DOHH2 (cell line): ENCODE results near the gene FOXK1.

ENCODE experiments used
- H3F3A ChIP-seq: fragments of 200-600 bp; sonication (generic), shearing (Covaris generic); 2 replicates; pipeline ENCODE4 v1.6.0; 2016; ENCODE audit warnings: antibody characterized with exemption, mild to moderate bottlenecking; ENCODE audit not compliant: control insufficient read depth, insufficient read depth
- H3K27ac ChIP-seq: fragments of 200-600 bp; sonication (generic); 2 replicates; pipeline ENCODE4 v1.5.1; 2014; ENCODE audit warnings: low read depth, mild to moderate bottlenecking, low read length, moderate library complexity
- H3K27me3 ChIP-seq: fragments of 200-600 bp; sonication (generic); 2 replicates; pipeline ENCODE4 v1.6.1; 2014; ENCODE audit warnings: mild to moderate bottlenecking, low read length, mixed read lengths; ENCODE audit not compliant: control insufficient read depth
- H3K36me3 ChIP-seq: fragments of 200-600 bp; sonication (generic); 2 replicates; pipeline ENCODE4 v1.6.1; 2014; ENCODE audit warnings: mild to moderate bottlenecking, low read length, moderate library complexity, mixed read lengths; ENCODE audit not compliant: control insufficient read depth
- H3K4me1 ChIP-seq: fragments of 200-600 bp; sonication (generic); 2 replicates; pipeline ENCODE4 v1.6.1; 2014; ENCODE audit warnings: mild to moderate bottlenecking, low read length, mixed read lengths; ENCODE audit not compliant: control insufficient read depth
- H3K4me2 ChIP-seq: fragments of 200-600 bp; sonication (generic); 2 replicates; pipeline ENCODE4 v1.6.0; 2014; ENCODE audit warnings: mild to moderate bottlenecking, low read length, moderate library complexity
- H3K4me3 ChIP-seq: fragments of 200-600 bp; sonication (generic); 2 replicates; pipeline ENCODE4 v1.5.1; 2014; ENCODE audit warnings: mild to moderate bottlenecking, low read length, mixed read lengths
- H3K79me2 ChIP-seq: fragments of 200-600 bp; sonication (generic); 2 replicates; pipeline ENCODE4 v1.6.1; 2014; ENCODE audit warnings: mild to moderate bottlenecking, low read length, mixed read lengths; ENCODE audit not compliant: control insufficient read depth
- H3K9me2 ChIP-seq: fragments of 200-600 bp; sonication (generic); replicated peaks from 2 replicates; pipeline ENCODE4 v1.6.1; 2014; ENCODE audit warnings: mild to moderate bottlenecking, low read length, mixed read lengths; ENCODE audit not compliant: control insufficient read depth
- H3K9me3 ChIP-seq: fragments of 200-600 bp; sonication (generic); 2 replicates; pipeline ENCODE4 v1.6.1; 2014; ENCODE audit warnings: antibody characterized with exemption, low read length, mixed read lengths; ENCODE audit not compliant: control insufficient read depth, insufficient read depth
- H4K20me1 ChIP-seq: fragments of 200-600 bp; sonication (generic); 2 replicates; pipeline ENCODE4 v1.6.0; 2014; ENCODE audit warnings: low read depth, mild to moderate bottlenecking, antibody characterized with exemption, low read length, moderate library complexity; ENCODE audit not compliant: control insufficient read depth, insufficient read depth
- CTCF ChIP-seq: fragments of 200-600 bp; sonication (generic); IDR thresholded peaks from one replicate; pipeline ENCODE4 v1.5.1; 2014; ENCODE audit warnings: antibody characterized with exemption, mild to moderate bottlenecking, low read depth, low read length; ENCODE audit not compliant: poor library complexity, severe bottlenecking
- EZH2phosphoT487 ChIP-seq: fragments of 200-600 bp; sonication (generic); IDR thresholded peaks from 2 replicates; pipeline ENCODE4 v1.6.1; 2017; ENCODE audit warnings: borderline replicate concordance, mild to moderate bottlenecking, antibody characterized with exemption, low read length, moderate library complexity, mixed read lengths

The FOXK1 gene

GRCh38 chr7:4689151-4689550 lies 7.1 kb downstream of the FOXK1 start:
- Histone ChIP-seq H3K79me2 (peaks cover 100% of the 10 kb centered on the region), H3K36me3 (peaks cover 24% of the 10 kb centered on the region), H3F3A (peaks cover under 1% of the 10 kb centered on the region; the same call in 1 of the 2 replicates), H4K20me1 (peaks cover 36% of the 10 kb centered on the region), H3K4me3 (no peak overlapping the region), H3K4me1 (peaks cover 56% of the 10 kb centered on the region), H3K4me2 (peak overlapping the region; percentile 45), H3K9me2 (no peaks in the 10 kb centered on the region), H3K9me3 (no peaks in the 10 kb centered on the region), H3K27me3 (no peaks in the 10 kb centered on the region), H3K27ac (no peak overlapping the region)
- no peak for TF ChIP-seq EZH2phosphoT487
- no peak for TF ChIP-seq CTCF

- TF ChIP-seq CTCF (no peak), EZH2phosphoT487 (no peak)
- Histone ChIP-seq H4K20me1 (peaks cover 38% of the 10 kb centered on the region), H3K27ac (no peak overlapping the region)
Observed at GRCh38 chr7:4689668-4690067, 7.6 kb downstream of the FOXK1 start.

GRCh38 chr7:4690953-4691856 lies 9.1 kb downstream of the FOXK1 start:
- no peaks in the 10 kb centered on the region for H3K27me3 ChIP-seq
- TF ChIP-seq CTCF (no peak), EZH2phosphoT487 (no peak)
- peaks cover 100% of the 10 kb centered on the region for H3K79me2 ChIP-seq
- H3F3A ChIP-seq, result no peaks in the 10 kb centered on the region
- no peak overlapping the region for H3K27ac ChIP-seq
- H3K36me3 ChIP-seq, result peaks cover 11% of the 10 kb centered on the region
- no peaks in the 10 kb centered on the region for H3K9me2 ChIP-seq
- peak overlapping the region; percentile 45; the same call in 1 of the 2 replicates for H3K4me2 ChIP-seq
- H3K4me3 ChIP-seq, result no peak overlapping the region
- peaks cover 32% of the 10 kb centered on the region for H4K20me1 ChIP-seq
- no peaks in the 10 kb centered on the region for H3K9me3 ChIP-seq
- peaks cover 46% of the 10 kb centered on the region for H3K4me1 ChIP-seq

More at GRCh38 chr7:4689668-4690067, 7.6 kb downstream of the FOXK1 start:
- Histone ChIP-seq H3K9me2 (no peaks in the 10 kb centered on the region), H3F3A (no peaks in the 10 kb centered on the region), H3K79me2 (peaks cover 100% of the 10 kb centered on the region), H3K36me3 (peaks cover 21% of the 10 kb centered on the region), H3K9me3 (no peaks in the 10 kb centered on the region), H3K4me3 (peak overlapping the region; percentile 19), H3K4me1 (peaks cover 50% of the 10 kb centered on the region), H3K4me2 (peak overlapping the region; percentile 45), H3K27me3 (no peaks in the 10 kb centered on the region)
